Ovary (tissue), 3 donors: ENCODE data around the gene DYNC2I2.
"Not testable (repeated sequence)": the region's sequence is repeated elsewhere in the genome, so short reads cannot be mapped to it uniquely, and the experiment has no call there.

Experiments
- CTCF ChIP-seq, 3 donors: fragments of 450-650 bp in 2 of 3; fragments of 200-600 bp in 1 of 3; IDR thresholded peaks; one replicate each; pipeline versions ENCODE4 v1.5.1 to v1.8.0; 2016 to 2022; ENCODE audit warnings: antibody characterized with exemption in 3 of 3, mild to moderate bottlenecking in 1 of 3
- EP300 ChIP-seq: sonication (generic); formaldehyde crosslinking; IDR thresholded peaks from one replicate; pipeline ENCODE4 v1.6.1; 2017; ENCODE audit warnings: antibody characterized with exemption
- POLR2A ChIP-seq: fragments of 450-650 bp; IDR thresholded peaks from one replicate; pipeline ENCODE4 v1.6.1; 2017; ENCODE audit warnings: antibody characterized with exemption, mild to moderate bottlenecking, moderate library complexity
- donor health status: DM: no; HTN: no; CAD: no.

- not testable (repeated sequence) for TF ChIP-seq CTCF (IDR thresholded peaks at IDR 0.05); POLR2A; EP300
These were observed 42.6 kb upstream of the DYNC2I2 start for GRCh38 chr9:128699096-128699795.
